ENCODE measurements around the gene INSRR.

The INSRR gene

GRCh38 chr1:156823210-156823790, 35.6 kb downstream of the INSRR start:
- DNase-seq, result no peak

GRCh38 chr1:156822680-156823079, 36.2 kb downstream of the INSRR start:
- DNase-seq, result no peak

GRCh38 chr1:156821801-156822200, 37.1 kb downstream of the INSRR start:
- DNase-seq, result no peak

- DNase-seq, result no peak
Measured at GRCh38 chr1:156816561-156817328, 42.2 kb downstream of the INSRR start, which contains the start of gene SH2D2A. TSS of gene SH2D2A (minus strand) at chr1:156816848. CDS start at chr1:156816708, 140 bp downstream.

DNA sequence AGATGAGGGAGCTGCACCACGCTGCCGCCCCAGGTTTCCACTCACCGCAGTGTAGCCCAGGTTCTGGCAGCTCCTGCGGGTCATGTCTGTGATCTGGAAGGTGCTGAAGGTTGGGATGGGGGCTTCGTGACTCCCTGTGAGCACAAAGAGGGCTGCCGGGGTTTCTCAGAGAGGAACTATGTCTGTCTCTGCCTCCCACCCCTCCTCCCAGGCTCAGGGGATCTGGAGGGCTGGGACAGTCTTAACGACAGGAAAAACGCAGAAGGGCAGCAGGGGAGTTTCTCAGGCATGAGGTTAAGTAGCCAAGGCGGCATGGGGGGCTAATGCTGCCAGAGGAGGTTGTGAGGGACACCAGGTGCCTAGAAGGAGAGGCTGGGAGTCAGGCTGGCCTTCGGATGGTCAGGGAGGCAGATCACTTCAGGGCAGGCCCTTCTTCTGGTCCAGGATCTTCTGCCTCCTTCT, 42.9 kb downstream of the INSRR start:
- no peak for DNase-seq

GRCh38 chr1:156815307-156815826, 43.5 kb downstream of the INSRR start:
- no peak for DNase-seq

- DNase-seq, result no peak
Measured at GRCh38 chr1:156814571-156815260, 44.2 kb downstream of the INSRR start.

DNA sequence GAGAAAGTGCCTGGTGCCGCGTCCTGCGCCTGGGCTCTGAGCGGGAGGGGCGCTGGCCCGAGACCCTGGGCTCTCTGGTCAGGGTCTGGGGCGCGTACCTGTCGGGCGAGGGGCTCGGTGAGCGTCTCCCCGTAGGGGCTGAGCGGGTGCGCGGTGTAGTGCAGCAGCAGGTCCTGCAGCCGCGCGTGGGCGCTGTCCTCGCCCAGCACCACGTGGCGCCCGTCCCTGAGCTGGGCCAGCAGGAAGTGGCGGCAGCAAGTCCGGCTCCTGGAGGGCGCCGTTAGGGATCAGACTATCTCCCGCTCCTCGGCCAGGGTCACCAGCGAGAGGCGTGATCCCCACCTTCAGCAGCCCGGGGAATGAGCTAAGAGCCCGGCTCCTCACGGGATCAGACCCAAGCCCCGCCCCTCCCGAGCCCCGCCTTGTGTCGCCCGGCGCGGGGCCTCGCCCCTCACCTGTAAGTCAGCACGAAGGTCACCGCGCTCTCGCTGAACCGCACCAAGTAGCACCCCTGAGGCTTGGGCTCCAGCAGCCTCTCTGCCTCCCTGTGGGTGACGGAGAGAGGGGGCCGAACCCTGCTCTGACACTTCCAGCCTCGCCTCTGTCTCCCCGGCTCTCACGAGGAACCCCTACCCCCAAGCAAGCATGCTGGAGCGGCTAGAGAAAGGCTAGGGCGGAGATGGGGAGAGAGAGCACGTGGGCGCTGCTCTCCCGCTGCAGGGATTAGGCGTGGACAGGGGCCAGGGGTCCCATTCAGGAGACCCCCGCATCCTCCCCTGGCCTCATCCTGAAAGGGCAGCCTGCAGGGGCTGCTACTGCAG, 45.0 kb downstream of the INSRR start:
- DNase-seq, result peak; percentile 44

GRCh38 chr1:156813298-156813697, 45.6 kb downstream of the INSRR start:
- no peak for DNase-seq

- DNase-seq, result no peak
Measured at GRCh38 chr1:156812293-156812990, 46.5 kb downstream of the INSRR start.

GRCh38 chr1:156811168-156811567, 47.7 kb downstream of the INSRR start:
- no peak for DNase-seq

GRCh38 chr1:156809711-156810366, 49.1 kb downstream of the INSRR start:
- DNase-seq, result no peak

- no peak for DNase-seq
Measured at GRCh38 chr1:156809281-156809680, 49.6 kb downstream of the INSRR start.

DNA sequence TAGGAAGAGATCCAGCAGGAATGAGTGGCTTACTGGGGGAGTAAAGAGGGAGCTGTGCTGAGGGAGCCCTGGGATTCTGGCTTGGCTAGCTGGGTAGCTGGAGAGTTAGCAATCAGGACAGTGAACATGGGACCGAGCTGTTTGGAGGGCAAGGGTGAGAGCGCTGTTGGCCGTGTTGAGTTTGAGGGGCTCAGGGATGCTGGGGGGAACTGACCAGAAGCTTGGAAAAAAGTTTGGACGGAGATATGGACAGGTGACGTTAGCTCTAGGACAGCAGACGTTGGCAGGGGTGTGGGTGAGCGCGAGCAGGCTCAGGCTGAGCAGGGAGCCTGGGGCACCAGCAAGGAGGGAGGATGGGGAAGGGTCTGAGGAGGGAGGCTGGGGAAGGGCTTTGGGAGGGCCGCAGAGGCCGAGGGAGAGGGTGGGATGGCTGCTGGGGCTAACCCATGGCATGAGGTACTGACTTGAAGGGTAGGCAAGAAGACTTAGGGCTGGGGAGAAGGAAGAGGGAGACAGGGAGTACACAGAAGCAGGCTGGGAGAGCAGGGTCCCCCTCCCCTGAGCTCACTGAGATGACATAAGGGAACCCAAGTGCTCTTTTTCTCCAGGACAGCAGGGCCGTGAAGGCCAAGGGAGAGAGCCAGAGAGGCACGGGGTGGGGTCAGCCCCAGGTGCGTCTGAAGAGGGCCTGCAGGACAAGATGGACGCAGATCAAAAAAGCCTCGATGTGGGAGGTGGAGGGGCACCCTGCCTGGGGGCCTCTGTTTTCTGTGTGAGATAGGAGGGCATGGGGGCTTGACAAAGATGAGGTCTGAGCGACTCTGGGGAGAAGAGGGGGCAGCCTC, 50.5 kb downstream of the INSRR start:
- no peak for DNase-seq

- no peak for DNase-seq
Measured at GRCh38 chr1:156807627-156808026, 51.3 kb downstream of the INSRR start.

GRCh38 chr1:156806512-156807440, 52.1 kb downstream of the INSRR start:
- DNase-seq, result no peak

DNA sequence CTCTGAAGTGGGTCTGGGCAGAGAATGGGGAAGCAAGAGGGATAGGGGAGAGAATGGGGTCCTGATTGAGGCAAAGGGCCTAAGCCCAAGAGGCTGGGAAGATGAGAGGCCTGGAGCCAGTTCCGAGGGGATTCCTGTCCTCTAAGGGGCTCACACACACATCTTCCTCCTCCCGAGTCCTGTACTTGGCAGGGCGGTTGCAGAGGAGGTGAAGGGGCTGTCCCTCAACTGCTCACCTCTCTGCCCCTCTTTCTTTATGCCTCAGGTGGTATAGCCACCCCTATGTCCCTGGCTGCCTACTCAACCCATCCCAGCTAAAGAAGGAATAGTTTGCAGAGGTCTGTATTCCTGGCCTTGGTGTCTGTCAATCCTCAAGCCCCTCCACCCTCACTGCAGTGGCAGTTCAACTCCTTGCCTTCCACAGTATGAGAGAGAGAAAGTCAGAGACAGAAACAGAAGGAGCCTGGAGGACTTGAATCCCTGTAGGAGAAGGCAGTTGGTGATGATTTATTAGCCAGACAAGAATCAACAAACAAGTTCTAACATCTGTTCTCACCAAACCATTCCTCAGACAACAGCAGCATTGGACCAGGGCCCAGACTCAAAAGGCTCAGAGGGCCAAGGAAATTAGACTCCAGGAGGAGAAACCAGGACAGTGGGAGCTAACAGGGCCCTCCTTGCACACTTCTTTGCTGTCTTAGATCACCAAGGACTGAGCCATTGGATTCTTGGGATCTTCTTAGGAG, 53.0 kb downstream of the INSRR start:
- DNase-seq, result no peak

DNA sequence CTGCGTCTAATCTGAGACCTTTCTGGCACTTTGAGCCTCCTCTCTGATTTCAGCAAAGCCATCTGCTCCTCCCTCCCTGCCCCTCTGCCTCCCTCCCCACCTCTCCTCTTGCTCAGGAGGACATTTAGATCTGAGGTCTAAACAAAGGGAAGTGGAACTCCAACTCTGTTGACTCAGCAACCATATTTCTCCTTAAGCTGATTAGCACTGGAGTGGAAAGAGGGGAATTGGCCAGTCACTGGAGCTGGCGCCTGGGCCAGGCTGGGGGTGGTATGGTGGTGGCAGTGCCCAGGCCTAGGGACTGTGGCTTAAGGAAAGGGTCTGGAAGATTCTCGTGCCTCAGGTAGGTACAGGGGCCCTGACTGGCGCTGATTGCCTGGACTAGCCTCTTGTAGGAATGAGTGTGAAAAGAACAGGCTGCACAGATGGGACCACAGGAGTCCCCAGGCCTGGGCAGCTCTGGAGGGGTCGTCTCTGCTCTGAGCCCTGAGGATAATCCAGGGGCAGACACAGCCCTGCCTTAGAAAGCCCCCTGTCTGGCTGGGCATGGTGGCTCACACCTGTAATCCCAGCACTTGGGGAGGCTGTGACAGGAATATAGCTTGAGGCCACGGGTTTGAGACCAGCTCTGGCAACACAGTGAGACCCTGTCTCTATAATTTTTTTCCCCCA, 54.2 kb downstream of the INSRR start:
- DNase-seq, result peak; percentile 78
